Measurements from ENCODE around the gene ANKRD40CL. TPM values are rescaled to one million over a fixed set of nuclear protein-coding genes. Genes with fewer than 3 reads are reported as not detected.

ANKRD40CL gene
- total and polyA plus RNA-seq, 8 donors, result 0.15 to 1.4 (median 0.42) TPM; not detected in 2

DNA sequence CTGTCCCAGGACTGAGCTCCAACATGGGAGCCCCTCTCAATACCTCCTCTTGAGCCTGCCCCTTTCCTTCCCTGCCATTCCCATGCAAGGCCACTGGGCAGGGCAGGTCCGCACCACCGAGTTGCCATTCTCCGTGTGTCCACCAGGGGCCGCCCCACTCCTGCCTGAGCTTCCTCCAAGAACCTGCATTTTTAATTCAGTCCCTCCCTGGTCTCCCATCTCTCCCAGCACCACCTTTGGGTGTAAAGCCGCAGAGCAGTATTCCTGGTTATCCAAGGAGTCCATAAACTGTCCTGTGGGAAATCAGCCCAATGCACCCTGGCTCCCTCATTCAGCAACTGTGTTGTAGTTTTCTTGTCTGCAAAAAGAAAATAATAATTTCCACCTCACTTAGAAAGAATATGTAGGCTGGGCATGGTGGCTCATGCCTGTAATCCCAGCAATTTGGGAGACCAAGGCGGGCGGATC, 15.9 kb upstream of the ANKRD40CL start:
- TF ChIP-seq, protein P1, sequence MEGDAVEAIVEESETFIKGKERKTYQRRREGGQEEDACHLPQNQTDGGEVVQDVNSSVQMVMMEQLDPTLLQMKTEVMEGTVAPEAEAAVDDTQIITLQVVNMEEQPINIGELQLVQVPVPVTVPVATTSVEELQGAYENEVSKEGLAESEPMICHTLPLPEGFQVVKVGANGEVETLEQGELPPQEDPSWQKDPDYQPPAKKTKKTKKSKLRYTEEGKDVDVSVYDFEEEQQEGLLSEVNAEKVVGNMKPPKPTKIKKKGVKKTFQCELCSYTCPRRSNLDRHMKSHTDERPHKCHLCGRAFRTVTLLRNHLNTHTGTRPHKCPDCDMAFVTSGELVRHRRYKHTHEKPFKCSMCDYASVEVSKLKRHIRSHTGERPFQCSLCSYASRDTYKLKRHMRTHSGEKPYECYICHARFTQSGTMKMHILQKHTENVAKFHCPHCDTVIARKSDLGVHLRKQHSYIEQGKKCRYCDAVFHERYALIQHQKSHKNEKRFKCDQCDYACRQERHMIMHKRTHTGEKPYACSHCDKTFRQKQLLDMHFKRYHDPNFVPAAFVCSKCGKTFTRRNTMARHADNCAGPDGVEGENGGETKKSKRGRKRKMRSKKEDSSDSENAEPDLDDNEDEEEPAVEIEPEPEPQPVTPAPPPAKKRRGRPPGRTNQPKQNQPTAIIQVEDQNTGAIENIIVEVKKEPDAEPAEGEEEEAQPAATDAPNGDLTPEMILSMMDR (IDR thresholded peaks at IDR 0.05), result peak; percentile 97 to 98

DNA sequence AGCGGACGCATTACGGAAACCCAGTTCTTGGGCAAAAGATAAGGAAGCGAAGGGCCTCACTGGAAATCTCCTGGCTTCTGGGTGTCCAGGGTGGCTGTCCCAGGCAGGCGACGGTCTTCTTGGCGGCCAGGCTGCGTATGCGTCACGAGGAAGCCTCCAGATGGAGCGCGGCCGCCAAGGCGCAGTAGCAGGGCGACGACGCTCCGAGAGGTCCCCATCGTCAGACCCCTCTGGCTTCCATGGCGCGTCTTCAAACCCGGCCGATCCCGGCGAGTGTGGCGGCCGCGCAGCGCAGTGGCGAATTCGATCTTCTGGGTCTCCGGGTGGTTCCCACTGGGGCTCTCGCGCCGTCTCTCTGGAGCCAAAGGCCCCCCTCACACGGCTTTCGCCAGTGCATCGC, 13.8 kb upstream of the ANKRD40CL start:
- H3K27me3 ChIP-seq, result peaks cover 0 to 17% of the 10 kb centered on the region in 2 donors
- H3K4me3 ChIP-seq, result no peak overlapping the region
- TF ChIP-seq, protein P1 (IDR thresholded peaks at IDR 0.05), result no peak
- H3K9me3 ChIP-seq, result no peaks in the 10 kb centered on the region
- no peak overlapping the region for H3K27ac ChIP-seq
- ATAC-seq (no peak), DNase-seq (peak in 2 of 4 donors; percentile 43 to 79)
- intact Hi-C loops (cut with DNase I), result loop anchor here in 1 of 2 donors (5.0 kb wide), 1 partner anchor 61 kb away; no protein-coding TSS in a partner anchor
- no peaks in the 10 kb centered on the region for H3K4me1 ChIP-seq
- no peaks in the 10 kb centered on the region for H3K36me3 ChIP-seq

More for the DNA sequence above, 15.9 kb upstream of the ANKRD40CL start:
- H3K9me3 ChIP-seq, result no peaks in the 10 kb centered on the region
- H3K27me3 ChIP-seq, result peaks cover 0 to 17% of the 10 kb centered on the region in 2 donors
- intact Hi-C loops (cut with DNase I), result loop anchor here in 1 of 2 donors (5.0 kb wide), 1 partner anchor 59 kb away; no protein-coding TSS in a partner anchor
- H3K4me3 ChIP-seq, result no peak overlapping the region
- no peaks in the 10 kb centered on the region for H3K4me1 ChIP-seq
- H3K27ac ChIP-seq, result no peak overlapping the region
- peak; percentile 70 to 96 (median 86) for DNase-seq
- peak; percentile 98 for ATAC-seq
- no peaks in the 10 kb centered on the region for H3K36me3 ChIP-seq

DNA sequence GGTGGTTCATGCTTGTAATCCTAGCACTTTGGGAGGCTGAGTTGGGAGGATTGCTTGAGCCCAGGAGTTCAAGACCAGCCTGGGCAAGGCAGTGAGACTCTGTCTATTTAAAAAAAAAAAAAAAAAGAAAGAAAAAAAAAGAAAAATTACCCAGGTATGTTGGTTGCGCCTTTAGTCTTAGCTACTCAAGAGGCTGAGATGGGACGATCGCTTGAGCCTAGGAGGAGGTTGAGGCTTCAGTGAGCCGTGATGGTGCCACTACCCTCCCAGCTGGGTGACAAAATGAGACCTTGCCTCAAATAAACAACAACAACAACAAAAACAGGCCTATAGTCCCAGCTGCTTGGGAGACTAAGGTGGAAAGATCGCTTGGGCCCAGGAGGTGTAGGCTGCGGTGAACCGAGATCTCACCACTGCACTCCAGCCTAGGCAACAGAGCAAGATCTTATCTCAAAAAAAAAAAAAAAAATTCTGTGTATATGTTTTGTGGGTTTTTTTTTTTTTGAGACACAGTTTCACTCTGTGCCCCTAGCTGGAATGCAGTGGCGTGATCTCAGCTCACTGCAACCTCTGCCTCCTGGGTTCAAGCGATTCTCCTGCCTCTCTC, 12.5 kb upstream of the ANKRD40CL start:
- Histone ChIP-seq H3K4me3 (no peak overlapping the region), H3K9me3 (no peaks in the 10 kb centered on the region), H3K4me1 (no peaks in the 10 kb centered on the region), H3K27me3 (peaks cover 0 to 17% of the 10 kb centered on the region in 2 donors), H3K36me3 (no peaks in the 10 kb centered on the region), H3K27ac (no peak overlapping the region)
- intact Hi-C loops (cut with DNase I), result loop anchor here in 1 of 2 donors (5.0 kb wide), 1 partner anchor 62 kb away; no protein-coding TSS in a partner anchor
- TF ChIP-seq, protein P1 (IDR thresholded peaks at IDR 0.05), result no peak
- DNase-seq (no peak), ATAC-seq (no peak)

DNA sequence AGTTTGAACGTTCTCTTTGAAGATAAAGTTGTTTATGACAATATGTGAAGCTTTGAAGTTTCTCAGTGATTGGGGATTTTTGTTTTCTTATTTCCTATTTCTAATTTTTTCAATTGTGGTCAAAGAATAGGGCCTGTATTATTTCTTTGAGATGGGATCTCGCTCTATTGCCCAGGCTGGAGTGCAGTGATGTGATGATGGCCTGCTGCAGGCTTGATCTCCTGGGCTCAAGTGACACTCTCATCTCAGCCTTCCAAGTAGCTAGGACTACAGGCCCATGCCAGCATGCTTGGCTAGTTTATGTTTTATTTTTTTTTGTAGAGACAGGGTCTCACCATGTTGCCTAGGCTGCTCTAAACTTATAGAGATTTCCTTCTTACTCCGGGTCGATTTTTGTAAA, 11.7 kb upstream of the ANKRD40CL start:
- DNase-seq (no peak), ATAC-seq (no peak)
- Histone ChIP-seq H3K4me1 (no peaks in the 10 kb centered on the region), H3K9me3 (no peaks in the 10 kb centered on the region), H3K27ac (no peak overlapping the region), H3K4me3 (no peak overlapping the region), H3K27me3 (peaks cover 0 to 17% of the 10 kb centered on the region in 2 donors), H3K36me3 (no peaks in the 10 kb centered on the region)
- TF ChIP-seq, protein P1 (IDR thresholded peaks at IDR 0.05), result no peak
- intact Hi-C loops (cut with DNase I), result no loop called here

DNA sequence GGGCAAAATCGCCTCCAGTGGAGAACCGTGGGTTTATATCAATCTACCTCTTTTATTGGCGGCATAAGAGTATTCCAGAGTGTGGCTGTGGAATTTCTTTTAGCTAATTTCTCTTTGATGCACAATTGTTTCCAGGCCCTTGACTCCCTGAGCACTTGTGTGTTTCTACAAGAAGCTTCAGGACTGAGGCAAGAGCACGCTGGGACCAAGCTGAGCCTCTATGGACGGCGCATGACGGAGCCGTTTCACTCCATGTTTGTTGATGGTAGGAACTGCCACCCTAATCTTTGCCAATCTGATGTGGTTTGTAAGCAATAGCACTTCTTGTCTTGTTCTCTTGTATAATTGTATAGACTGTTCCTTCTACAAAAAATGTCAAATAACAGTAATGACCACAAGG, 11.2 kb upstream of the ANKRD40CL start:
- H3K36me3 ChIP-seq, result no peaks in the 10 kb centered on the region
- no peak overlapping the region for H3K4me3 ChIP-seq
- no peak for DNase-seq
- H3K27me3 ChIP-seq, result peaks cover 0 to 17% of the 10 kb centered on the region in 2 donors
- intact Hi-C loops (cut with DNase I), result no loop called here
- no peak for ATAC-seq
- no peaks in the 10 kb centered on the region for H3K4me1 ChIP-seq
- TF ChIP-seq, protein P1 (IDR thresholded peaks at IDR 0.05), result no peak
- no peak overlapping the region for H3K27ac ChIP-seq
- H3K9me3 ChIP-seq, result no peaks in the 10 kb centered on the region

Data from left lung (tissue), 10 donors.